NCI-H1436 (cell line): ENCODE data around the gene HSD17B1.
A peak's percentile ranks its signal among the peaks of the same experiment; 100 is the strongest.
"Not testable (repeated sequence)": the region's sequence is repeated elsewhere in the genome, so short reads cannot be mapped to it uniquely, and the experiment has no call there.

Source experiments
- DNase-seq: peaks from one replicate; lab custom pipeline; 2025; lab: John Stamatoyannopoulos, UW

HSD17B1 gene, protein sequence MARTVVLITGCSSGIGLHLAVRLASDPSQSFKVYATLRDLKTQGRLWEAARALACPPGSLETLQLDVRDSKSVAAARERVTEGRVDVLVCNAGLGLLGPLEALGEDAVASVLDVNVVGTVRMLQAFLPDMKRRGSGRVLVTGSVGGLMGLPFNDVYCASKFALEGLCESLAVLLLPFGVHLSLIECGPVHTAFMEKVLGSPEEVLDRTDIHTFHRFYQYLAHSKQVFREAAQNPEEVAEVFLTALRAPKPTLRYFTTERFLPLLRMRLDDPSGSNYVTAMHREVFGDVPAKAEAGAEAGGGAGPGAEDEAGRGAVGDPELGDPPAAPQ

DNA sequence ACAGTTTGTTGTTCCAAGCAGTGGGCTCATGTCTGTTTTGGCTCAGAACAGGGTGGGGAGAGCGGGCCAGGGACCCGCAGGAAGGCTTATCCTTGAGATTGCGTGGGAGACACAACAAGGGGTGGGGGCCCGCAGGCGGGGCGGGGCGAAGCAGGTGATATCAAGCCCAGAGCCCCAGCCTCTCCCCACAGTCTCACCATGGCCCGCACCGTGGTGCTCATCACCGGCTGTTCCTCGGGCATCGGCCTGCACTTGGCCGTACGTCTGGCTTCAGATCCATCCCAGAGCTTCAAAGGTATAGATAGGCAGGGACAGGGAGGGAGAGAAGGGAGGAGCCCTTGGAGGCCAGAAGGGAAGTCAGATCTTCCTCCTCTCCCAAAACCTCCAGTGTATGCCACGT lies at the start of gene HSD17B1:
Gene HSD17B1, plus strand, starts transcription at position 188 of the 400 bp plus-strand sequence. Its CDS starts 11 bp downstream, at position 199.
- DNase-seq, result not testable (repeated sequence)

DNA sequence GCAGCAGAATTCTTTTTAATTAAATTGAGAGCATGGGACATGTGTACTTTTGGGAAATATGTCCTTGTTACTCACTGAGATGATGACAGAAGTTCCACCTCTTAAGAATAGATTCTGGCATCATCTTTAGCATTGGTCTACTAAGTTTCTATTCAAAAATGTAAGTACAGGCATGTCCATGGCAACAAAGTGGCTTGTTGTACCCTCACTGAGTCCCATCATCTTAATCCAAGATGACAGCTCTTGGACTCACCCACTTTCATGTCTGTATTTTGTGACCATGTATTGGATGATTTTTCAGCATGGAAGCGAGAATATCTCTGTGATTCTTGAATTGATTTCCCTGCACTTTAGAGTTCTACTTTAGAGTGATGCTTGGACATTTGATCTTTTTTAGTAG lies 49.8 kb upstream of the HSD17B1 start:
- no peak for DNase-seq

DNA sequence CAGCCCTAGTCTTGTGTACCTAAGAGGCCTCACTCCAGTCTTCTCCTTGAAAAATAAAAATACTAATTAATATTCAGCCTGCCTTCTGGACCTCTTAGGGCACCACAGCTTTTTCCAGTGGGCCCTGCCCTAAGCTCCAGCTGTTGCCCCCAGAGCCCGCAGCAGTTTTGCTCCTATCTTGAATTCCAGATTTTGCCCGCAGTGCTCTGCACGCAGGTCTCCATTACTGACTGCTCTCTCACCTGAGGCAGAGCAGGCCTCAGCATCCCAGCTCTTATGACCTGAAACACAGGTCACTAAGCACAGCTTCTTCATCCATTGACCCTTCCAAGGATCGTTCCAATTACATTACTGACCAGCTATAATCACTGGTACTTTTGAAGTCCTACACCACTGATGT lies 45.1 kb upstream of the HSD17B1 start:
- no peak for DNase-seq

DNA sequence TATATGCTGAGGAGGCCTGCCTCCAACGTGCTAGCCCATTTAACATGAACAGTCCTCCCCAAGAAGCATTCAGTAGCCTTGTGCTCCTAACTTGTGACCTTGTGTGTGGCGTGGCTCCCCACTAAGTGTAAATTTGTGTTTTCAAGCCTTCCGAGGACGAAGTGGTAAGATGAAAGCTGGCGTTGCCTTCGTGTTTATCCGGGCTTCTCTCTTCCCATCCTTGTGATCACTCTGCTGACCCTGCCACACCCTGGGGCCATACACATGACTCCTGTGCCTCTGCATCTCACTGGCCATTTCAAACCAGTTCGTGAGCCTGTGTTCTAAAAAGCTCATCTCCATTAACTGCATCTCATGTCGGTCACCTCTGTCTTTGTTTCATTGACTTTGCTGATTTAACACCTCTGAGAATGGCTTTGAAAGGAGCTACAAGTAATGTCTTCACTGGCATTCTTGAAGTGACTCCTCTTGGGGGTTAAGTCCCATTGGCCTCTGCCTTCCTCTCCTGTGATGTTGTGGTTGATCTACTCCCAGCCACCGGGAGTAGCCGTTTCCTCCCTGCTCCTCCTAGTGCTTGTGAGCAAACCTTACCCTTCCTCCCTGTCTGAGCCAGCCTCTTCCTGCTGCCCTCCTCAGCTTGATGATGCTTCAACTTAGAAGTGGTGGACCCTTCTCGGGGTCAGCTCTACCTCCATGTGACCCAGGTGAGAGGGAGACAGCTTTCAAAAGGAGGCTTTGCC lies 44.1 kb upstream of the HSD17B1 start:
- no peak for DNase-seq

DNA sequence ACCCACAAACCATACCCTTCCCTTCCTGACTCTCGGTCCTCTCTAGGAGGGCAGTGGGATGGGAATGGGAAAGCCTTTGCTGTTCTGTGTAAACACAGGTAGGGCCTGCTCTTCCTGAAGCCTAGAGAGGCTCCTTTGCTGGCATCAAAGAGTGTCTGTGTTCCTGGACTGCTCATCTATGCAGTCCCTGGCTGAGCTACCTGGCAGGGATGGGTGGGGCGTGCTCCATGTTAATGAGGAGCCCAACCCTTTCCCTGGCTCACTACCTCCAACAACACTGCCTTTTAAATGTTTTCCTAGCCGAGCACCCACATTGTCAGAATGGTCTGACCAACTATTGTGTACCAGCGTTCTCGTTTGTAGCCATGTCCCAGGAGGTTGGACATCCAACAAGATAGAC lies 43.3 kb upstream of the HSD17B1 start:
- no peak for DNase-seq

DNA sequence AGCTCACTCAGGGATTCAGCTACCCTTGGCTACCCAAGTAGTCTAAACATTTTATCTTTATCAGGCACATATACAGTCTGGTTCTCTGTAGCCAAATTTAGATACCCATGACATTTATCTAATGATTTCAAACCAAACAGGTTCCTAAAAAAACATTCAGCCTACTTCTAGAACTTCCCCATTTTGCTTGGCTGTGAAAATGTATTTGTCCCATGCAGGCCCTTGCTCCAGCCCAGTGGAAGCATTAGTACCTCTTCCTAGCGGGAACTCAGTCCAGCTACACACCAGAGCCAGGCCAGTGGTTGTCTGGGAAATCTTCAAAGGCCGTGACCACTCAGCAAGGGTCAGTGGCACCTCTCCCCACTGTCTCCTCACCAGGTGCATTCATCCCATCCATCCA lies 42.9 kb upstream of the HSD17B1 start:
- DNase-seq, result no peak

DNA sequence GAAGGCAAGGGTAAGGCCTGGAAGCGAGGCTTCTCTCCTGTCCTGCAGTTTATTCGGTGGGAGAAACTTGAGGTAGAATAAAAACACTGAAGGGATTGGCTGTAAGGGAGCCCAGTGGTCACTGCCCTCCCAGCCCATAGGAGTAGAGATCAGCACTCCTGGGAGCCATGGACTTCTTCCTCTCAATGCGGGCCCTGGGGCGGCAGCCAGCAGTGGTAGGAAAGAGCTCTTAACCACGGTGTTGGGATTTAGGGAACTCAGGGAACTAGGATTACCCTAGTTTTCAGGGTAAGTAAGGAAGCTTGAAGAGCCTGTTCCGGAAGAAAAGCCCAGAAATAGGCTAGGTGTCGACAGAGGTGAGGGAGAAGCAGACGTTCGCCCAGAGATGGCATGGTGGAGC lies 40.5 kb upstream of the HSD17B1 start:
- DNase-seq, result no peak

DNA sequence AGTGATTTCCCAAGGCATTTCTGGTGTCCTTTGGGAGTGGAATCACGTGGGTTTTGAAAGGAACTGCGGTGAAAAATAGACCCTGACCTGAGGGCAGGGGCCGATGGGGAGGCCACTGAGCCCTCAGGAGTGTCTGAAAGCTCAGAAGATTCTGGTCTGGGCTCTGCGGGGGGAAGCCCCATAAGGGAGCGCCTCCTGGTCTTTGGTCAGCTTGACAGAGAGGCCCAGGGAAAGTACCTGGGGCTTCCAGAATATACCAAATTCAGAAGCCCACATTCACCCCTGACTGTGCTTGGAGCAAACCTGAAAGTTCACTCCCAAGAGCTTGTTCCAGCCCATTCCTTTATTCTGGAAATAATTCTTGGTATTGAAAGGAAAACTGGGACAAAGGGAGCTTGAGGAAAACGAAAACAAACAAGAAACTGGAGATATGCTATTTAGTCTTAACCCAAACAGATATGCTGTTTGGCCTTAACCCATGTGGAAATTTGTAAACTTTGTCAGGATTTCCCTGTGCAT lies 39.9 kb upstream of the HSD17B1 start:
- DNase-seq, result no peak

DNA sequence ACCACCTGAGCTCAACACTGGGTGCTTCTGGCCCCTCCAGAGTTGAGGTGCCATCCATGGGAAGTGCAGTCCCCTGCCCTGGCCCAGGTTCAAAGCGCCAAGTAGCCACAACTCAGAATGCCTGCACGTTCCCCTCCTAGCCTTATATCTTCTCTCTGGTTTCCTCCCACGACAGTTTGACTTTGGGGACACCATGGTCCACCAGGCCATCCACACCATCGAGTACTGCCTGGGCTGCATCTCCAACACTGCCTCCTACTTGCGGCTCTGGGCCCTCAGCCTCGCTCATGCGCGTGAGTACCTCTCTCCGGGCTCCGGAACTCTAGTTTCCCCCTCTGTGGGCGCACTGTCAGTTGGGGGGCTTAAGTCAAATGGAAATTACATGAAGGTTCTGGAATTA lies 39.0 kb upstream of the HSD17B1 start:
- DNase-seq, result no peak

DNA sequence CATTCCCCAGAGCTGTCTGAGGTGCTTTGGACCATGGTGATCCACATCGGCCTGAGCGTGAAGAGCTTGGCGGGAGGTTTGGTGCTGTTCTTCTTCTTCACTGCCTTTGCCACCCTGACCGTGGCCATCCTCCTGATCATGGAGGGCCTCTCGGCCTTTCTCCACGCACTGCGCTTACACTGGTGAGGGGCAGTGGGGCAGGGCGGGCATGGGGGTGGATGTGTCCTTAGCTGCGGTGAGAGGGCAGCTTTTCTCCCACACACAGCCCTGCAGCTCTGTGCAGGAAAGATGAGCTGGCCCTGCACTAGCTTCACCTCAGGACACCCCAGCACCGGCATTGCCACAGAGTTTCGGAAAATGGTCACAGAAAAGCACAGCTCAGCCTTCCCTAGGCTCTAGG lies 38.4 kb upstream of the HSD17B1 start:
- DNase-seq, result no peak

DNA sequence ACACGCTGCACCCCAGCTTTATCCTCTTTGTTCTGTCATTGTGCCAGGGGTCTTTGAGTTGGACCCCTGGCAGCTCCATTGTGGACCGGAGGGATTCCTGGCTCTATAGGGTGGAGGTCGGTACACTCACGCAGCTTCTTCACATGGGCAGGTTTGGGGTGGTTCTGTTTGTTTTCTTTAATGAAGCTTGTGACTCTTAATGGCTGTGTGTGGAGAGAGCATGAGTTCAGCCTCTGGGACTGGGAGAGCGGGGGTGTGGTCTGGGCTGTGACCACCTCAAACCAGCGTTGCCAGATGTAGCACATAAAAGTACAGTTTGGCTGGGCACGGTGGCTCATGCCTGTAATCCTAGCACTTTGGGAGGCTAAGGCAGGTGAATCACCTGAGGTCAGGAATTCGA lies 37.9 kb upstream of the HSD17B1 start:
- DNase-seq, result no peak

DNA sequence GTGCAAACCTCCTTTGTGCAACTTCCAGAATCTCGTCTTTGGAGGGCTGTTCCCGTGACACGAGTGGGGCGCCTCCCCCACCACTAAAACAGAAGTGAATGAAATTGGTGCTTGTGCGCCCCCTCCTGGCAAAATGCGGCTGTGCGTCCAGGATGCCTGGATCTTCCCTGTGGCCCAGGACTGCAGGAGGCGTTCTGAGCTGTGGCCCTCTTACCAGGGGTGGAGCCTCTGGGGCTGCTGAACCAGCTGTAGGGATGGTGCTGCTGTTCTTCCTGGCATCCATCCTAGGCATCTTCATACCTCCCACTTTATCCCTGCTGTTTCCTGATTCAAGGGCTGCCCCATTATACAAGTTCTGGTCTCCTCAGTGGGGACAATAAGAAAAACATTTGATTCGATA lies 35.2 kb upstream of the HSD17B1 start:
- DNase-seq, result peak; percentile 50

DNA sequence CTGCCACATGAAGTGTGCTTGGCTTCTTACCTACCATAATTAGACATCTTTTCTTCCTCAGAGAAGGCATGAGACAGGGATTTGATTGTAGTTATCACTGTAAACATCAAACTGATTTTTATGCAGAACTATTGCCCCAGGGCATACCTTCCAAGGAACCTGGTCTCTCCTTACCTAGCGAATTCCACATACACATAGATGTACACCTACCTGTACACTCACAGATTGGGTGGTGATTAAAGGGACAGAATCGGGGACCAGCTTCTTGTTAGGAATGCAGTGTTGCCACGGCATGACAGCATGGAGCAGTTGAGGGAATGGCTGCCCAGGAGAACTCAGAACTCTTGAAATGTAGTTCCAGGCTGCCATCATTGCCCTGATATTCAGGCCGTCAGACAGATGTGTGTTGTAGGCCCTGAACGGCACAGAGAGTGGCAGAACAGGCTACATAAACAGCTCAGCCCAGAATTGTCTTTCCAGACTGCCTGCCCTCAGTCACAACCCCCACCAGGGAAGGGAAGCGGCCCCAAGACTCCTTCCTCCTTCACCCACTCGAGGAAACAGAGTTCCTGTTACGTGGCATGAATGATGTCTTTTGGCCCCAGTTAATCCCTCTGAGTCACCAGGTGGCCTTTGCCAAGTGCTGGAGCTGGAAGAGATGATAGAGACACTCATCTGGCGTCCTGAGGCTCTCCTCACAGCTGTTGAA lies 34.5 kb upstream of the HSD17B1 start:
- no peak for DNase-seq

DNA sequence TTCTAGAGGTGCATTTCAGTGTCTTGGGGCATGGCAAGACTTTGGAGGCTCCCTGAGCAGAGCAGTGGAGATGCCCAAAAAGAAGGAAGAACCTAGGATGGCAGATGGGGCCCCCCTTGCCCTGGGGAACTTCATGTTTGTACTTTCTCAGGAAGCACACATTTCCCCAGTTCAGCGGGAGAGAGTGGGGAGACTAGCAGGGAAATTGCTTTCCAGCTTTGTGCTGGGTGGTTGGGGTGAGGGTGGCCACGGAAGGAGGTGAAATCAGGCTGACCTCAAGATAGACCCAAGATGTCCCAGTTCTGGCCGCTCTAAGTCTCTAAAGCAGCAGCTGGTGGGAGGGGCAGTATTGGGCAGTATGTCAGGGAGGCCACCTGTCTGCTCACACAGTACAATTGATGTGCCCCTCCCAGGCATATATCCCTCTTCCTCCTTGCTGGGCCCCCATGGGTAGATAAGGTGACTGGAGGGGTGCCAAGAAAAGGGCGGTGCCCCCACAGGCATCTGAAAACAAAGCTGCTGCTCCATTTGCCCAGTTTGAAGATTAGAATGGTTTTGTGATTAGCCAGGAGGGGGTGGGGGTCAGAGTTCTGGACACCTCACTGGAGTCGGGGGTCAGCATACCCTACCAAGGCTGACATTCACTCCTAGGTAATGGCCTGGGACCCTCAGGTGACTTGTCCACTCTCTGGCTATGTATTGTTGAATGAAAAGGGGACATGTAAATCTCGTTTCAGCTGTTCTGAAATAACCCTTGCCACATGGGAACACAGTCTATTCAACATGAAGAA lies 33.8 kb upstream of the HSD17B1 start:
- DNase-seq, result no peak

DNA sequence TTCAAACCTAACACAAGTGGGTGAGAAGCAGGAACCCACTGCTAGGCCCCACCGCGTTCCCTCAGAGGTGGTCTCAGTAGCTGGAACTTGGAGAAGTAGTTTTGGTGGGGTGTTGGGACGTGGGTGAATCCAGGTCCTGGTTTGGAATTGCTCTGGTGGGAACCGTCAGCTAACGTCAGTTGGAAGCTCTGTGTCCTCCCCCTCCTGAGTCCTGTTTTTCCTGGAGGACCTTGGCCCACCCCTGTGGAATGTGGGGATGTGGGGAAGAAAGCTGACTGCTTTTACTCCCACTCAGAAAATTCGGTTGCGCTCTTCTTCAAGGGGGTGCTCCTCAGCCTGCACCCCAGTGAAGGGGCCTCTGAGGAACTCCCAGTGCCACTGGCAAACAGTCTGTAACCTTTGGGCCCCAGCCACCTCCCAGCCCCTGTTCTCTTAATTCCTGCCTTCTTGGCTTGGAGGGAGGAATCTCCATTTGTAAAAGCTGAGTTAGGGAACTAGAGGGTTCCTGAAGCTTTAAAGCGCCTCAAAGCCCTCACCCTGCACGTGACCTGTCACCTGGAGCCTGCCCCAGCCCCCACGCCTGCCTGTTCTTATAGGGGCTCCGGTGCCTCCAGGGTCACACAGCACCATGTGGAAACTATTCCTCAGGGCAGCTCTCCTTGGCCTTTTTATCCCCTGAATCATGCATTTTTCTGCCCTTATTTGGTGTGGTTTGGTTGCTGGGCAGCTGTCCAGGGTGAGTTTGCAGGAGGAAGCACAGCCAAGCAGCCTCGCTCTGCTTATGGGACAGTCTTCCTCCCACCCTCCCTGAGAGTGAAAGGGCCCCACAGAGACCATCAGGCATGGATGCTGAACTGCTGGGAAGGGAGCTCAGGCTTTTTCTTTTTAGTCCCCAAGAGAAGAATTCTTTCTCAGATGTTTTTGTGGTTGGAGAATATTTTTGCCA lies 32.9 kb upstream of the HSD17B1 start:
- no peak for DNase-seq

DNA sequence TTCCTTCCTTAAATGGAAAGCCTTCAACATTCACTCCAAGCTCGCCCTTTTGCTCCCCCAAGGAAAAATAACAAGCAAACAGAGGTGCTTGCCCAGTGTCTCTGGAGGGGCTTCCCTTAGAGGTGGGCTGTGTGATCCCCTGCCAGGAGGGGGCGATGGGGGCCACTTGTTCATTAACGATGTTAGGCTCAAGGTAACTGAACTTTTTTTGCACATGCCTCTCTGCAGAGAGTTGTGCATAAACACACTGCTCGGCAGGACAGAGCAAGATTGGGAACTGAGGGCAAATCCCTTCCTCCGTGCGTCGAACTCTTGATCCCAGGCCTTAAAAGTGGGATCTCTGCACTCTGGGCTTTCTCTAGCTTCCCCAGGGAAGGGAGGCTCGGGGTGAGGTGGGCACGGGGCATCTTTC lies 32.2 kb upstream of the HSD17B1 start:
- DNase-seq, result no peak

DNA sequence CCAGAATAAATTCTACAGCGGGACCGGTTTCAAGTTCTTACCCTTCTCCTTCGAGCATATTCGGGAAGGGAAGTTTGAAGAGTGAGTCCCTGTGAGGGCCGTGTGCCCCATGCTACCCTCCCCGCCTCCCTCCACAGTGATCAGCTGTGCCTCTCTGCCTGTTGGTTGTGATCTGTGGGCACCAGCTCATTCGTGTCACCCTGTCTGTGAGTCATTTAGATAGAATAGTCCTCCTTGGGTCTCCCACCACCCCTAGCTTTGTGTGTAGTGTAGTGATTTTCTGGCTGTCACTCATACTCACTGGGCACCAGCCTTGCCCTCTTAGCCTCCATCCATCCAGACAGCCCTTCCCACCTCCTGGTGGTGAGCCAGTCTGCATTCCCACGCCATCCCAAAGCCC lies 31.7 kb upstream of the HSD17B1 start:
- DNase-seq, result no peak

DNA sequence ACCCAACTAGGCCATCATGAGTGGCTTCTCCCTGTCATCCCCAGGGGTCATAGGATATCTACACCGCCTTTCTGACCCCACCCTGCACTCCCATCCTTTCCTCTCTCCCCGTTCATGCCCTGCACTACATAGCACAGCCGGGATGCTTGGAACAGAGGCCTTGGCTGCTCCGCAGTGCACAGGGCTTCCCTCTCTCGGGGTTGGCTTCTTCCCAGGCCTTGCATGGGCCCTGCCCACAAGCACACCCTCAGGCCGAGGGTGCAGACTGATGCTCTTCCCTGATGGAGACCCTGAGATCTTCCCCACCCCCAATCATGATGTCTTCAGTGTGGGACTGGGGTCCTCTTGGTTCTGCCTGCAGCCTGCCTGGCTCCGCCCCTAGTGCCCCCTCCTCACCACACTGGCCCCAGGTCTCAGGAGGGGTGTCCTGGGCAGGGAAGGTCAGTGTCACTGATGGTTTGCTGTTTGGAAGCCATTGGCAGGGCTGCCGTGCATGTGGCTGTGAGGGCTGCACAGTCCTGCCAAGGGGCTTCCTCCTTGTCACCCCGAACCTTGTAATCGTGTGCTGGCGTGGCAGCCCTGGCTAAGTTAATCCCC lies 31.0 kb upstream of the HSD17B1 start:
- no peak for DNase-seq

DNA sequence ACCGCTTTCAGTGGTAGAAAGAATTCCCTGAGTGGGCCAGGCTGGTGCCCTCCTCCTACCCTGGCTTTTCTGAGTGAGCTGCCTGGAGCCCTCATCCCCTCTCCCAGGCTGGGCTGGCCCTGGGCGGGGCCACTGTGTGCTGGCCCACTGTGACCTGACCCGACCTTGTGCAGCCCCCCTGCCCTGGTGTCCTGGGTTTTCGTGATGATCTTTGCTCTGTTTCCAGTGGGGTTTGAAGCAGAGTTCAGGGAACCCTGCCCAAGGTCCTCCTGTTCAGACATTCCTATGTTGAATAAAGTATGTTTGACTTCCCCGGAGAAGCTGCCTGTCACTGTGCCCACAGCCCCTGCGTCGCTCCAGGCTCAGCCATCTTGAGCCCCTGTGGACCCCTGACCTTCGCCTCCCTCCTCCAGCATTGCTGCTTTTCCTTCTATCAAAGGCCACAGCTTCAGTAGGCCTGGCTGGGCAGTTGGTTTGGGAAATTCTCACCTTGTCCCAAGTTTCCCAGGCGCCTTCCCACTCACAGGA lies 30.4 kb upstream of the HSD17B1 start:
- DNase-seq, result no peak

DNA sequence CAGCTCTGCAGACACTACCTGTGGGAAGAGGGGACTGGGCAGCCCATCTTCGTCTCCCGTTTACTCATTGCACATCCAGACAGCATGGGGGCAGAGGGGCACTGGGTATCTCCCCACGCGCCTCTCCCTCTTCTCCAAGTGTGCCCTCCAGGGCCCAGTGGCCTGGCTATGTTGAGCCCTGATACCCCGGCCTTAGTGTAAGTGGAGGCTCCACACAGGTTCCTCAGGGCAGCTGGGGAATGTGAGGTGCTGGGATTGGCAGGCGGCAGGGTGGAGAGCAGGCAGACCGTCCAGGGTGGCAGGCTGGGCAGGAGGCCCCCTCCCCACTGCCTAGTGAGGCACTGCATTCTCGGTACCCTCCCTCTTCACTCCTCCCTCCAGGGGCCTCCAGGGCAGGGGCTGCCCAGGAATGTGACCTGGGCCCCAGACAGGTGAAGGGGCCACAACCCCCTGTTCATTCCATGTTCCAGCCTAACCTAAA lies 29.9 kb upstream of the HSD17B1 start:
- DNase-seq, result no peak
